ENCODE results near the gene INHA.

The INHA gene

DNA sequence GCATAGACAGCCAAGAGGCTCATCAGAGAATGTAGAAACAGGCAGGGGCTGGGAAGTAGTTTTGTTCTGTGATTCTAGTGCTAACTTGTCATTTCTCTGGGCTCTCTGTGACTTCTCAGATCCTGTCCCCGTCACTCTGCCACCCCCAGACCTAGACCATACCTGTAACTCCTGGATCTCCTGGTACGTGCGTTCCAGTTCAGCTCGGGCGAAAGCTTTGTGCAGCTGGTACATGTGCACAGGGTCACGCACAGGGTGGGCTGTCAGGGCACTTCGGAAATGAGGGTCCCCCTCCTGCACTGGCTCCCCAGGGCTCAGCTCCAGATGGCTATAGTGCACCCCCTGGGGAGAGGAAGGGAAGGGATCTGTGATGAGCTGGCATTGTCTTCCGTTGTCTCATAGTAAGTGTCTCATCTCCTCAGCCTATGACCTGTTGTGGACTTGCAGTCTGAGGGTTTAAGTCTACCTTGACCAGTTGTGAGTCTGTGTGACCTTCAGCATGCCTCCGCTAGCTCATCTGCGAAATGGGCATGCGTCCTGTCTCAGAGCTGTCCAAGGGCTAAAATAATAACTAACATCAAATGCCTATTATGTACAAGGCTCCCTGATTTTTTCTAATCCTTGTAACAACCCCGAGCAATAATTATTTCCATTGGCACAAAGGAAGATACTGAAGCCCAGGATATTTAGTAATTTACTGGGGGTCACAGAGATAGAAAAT is 31.2 kb upstream of the INHA start:
- no peak for DNase-seq (ENCODE audit: low read depth, low spot score)

DNA sequence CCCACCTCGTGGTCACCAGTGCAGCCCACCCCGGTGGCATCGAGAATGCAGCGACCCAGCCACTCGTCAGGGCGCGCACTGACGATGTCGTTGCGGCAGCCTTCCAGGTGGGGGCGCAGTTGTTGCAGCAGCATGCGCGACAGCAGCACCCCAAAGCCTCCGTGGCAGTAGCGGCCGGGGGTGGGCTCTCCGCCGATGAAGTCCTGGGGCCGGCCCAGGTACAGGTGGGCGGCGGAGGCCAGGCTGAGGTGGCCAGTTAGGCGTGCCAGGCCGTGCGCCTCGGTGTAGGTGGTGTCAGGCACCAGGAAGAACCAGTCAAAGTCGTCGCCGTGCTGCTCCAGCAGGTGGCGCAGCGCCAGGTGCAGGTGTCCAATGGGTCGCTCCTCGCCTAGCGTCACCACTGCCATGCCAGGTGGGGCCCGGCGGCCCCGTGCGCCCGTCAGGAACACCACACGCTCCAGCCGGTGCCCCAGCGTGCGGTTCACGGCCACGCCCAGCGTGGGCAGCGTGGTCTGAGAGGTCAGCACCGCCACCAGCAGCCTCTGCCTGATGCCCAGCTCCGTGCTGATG is 30.4 kb upstream of the INHA start:
- no peak for DNase-seq (ENCODE audit: low read depth, low spot score)

DNA sequence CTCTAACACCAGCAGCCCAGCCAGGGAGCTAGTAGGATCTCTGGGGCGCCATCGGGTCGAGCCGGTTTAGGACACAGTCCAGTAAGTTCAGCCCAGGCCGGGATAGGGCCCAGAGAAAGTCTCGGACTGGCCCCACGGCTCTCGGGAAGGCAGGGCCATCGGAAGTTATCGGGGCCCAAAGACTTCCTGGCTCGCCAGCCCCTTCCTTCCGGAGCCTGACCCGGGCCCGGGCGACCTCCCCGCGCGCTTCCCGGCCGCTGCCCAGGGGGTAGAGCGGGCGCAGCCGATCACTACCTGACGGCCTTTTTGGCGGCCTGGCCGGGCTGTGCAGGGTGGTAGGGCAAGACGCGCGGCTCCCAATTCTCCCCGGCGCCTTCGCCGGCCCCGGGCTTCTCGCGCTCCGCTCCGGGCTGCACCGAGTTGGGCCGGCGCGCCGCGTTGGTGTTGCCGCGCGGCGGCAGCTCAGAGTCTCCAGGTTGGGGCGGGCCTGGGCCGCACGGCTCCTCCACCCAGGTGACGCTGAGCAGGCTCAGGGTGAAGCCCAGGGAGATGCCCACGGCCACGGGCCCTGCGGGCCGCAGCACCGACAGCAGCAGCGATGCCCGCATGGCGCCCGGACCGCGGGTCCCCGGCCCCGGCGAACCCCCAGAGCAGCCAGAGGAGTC is 29.0 kb upstream of the INHA start:
- DNase-seq (ENCODE audit: low read depth, low spot score) = no peak

DNA sequence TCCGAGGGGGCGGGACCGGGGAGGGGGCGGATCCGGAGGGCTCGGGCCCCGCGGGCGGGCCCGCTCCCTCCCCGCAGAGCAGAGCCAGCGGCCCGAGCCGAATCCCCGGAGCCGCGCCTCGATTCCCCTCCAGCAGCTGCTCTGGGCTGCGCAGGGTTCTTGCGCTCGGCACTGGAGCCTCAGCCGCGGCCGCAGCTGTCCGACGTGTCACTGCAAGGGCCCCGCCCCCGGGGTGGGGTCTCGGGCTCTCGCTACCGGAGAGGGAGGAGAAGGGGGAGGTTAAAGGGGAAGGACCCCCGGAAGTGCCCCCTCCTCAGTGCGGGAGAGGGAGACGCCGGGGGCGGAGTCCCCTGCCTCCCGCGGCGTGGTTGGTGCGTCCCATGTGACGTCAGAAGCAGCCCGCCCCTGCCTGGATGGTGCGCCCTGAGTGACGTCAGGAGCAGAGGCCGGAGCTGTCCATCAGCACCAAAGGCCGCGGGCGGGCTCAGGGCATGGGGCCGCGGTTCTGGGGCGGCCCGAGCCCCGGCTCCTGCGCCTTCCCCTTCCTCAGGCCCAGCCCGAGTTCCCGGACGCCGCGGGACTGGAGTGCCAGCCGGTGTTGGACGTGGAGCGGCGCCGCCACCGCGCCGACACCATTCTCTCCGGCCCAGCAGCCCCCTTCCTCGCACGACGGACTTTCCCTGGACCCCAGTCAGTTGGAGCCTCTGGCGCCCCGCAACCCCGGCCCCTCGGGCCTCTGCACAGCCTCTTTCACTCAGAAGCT is 28.3 kb upstream of the INHA start, which contains the start of the genes CHPF and TMEM198:
Gene CHPF, minus strand, starts transcription at position 214 of the 763 bp plus-strand sequence. CDS start 271 bp downstream, outside the sequence.
Gene TMEM198, plus strand, starts transcription at position 433 of the 763 bp plus-strand sequence. CDS start 700 bp downstream, outside the sequence.
- DNase-seq (ENCODE audit: low read depth, low spot score) = peak; percentile 94

DNA sequence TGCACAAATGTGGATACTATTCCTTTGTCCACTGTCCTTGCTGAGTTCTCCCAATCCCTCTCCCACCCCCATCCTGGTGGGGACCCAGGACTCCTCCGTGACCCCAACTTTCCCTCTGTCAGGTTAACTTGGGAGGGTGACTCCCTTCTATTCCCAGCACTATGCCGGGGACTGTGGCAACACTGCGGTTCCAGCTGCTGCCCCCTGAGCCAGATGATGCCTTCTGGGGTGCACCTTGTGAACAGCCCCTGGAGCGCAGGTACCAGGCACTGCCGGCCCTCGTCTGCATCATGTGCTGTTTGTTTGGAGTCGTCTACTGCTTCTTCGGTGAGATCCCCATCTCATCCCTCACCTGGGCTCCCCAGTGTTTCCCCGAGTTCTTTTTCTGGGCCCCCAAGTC is 27.5 kb upstream of the INHA start:
- no peak for DNase-seq (ENCODE audit: low read depth, low spot score)

DNA sequence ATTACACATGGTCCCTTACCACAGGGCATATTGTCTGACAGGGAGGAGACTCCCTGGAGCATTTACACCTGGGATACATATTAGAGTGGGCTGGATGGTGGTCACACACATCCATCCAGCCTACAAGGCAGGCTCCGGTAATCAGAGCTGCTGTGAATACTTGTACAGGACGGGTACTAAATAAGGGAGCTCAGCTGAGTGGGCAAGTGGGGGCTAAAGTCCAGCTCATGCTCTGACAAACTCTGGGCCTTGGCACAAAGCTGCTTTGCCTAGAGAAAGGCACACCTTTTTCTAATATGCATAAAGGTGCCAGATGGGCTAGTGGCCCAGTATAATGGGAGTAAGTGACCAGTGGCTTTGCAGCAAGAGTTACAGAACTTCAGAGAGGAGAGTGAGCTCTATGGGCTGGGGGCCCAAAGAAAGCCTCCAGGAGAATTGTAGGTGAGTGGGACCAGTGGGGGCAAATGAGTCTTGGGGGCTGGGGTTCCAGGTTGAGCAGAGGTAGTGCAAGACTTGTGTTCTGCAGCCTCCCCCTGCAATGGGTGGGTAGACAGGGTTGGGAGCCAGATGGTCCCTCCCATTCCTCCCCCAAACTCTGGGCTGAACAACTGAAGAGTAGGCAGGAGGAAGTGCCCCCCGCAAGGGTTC is 26.7 kb upstream of the INHA start:
- no peak for DNase-seq (ENCODE audit: low read depth, low spot score)

DNA sequence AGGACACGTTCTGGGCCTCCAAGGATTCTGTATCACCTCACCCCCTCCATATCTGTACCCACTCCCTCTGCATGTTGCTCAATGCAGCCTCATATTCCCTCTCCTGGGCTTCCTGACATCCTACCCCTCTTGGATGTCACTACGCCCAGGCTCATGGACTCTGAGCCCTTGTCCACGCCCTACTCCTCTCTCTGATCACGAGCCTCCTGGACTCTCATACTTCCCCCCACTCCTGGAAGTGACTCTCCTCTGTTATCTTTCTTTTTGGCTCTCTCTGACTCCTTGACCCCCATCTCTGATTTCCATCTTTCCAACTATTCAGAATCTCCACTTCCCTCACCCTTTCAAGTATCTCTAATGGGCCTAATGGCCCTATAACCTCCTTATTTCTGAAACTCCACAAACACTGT is 26.2 kb upstream of the INHA start:
- no peak for DNase-seq (ENCODE audit: low read depth, low spot score)

DNA sequence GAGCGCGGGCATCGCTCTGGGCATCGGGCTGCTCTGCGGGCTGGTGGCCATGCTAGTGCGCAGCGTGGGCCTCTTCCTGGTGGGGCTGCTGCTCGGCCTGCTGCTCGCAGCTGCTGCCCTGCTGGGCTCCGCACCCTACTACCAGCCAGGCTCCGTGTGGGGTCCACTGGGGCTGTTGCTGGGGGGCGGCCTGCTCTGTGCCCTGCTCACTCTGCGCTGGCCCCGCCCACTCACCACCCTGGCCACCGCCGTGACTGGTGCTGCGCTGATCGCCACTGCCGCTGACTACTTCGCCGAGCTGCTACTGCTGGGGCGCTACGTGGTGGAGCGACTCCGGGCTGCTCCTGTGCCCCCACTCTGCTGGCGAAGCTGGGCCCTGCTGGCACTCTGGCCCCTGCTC is 24.5 kb upstream of the INHA start:
- no peak for DNase-seq (ENCODE audit: low read depth, low spot score)

DNA sequence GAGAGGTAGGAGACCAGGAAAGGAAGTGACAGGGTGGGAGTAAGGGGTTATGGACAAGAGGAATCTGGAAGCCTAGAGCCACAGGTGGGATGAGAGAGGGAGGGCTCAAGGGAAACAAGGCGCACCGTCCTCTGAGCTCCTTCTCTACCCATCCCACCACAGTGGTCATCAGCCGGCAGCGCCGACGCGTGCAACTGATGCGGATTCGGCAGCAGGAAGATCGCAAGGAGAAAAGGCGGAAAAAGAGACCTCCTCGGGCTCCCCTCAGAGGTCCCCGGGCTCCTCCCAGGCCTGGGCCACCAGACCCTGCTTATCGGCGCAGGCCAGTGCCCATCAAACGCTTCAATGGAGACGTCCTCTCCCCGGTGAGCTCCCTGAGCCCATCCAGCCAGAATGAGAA is 23.1 kb upstream of the INHA start:
- no peak for DNase-seq (ENCODE audit: low read depth, low spot score)

DNA sequence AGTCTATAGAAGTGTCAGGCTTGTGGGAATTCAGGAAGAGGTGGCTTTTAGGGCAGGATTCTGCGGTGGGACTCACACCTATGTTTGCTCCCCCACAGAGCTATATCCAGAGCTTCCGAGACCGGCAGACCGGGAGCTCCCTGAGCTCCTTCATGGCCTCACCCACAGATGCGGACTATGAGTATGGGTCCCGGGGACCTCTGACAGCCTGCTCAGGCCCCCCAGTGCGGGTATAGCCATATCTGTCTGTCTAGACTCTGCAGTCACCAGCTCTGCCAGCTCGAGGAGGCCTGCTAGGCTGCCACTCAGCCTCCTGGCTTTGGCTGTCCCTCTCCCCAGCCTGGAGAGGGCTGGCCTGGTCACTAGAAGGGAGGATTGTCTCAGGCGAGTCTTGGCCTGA is 22.5 kb upstream of the INHA start:
- no peak for DNase-seq (ENCODE audit: low read depth, low spot score)

DNA sequence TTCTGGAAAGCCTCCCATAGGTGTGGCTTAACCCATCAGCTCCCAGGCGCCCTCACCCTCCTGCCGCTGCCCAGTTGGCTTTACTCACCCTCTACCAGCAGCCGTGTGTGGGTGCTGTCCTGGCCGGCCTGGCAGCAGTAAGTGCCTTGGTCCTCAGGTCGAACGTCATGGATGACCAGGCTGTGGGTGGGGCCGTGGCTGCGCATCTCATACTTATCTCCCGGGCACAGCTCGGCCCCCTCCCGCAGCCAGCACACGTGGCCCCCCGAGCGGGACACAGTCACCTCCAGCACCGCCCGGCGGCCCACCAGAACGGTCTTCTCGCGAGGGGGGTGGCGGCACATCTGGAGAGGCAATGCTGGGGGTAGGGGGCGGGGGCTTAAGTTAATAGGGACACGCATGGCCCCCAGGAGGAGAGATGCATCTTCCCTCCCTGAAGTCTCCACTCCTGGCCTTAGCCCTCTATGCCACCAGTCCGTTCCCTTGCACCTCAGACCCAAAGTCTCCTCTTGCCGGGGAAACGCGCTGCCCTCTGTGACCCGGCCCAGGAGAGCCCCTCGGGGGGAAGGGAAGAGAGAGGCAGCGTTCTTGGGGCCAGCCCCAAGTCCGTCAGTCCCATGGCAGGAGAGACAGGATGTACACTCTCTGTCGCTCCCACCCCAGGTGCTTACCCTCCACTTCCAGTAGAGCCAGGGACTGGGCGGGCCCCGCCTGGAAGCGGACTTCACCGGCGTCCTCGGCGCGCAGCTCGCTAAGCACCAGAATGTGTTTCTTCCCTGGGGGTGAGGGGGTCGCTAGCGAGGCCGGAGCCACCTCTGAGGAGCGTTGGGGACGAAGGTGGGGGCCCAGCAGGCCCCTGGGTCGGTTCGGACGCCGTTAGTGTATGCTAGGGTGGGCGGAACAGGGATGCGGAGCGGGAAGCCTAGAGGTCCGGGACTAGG is 20.4 kb upstream of the INHA start:
- no peak for DNase-seq (ENCODE audit: low read depth, low spot score)

DNA sequence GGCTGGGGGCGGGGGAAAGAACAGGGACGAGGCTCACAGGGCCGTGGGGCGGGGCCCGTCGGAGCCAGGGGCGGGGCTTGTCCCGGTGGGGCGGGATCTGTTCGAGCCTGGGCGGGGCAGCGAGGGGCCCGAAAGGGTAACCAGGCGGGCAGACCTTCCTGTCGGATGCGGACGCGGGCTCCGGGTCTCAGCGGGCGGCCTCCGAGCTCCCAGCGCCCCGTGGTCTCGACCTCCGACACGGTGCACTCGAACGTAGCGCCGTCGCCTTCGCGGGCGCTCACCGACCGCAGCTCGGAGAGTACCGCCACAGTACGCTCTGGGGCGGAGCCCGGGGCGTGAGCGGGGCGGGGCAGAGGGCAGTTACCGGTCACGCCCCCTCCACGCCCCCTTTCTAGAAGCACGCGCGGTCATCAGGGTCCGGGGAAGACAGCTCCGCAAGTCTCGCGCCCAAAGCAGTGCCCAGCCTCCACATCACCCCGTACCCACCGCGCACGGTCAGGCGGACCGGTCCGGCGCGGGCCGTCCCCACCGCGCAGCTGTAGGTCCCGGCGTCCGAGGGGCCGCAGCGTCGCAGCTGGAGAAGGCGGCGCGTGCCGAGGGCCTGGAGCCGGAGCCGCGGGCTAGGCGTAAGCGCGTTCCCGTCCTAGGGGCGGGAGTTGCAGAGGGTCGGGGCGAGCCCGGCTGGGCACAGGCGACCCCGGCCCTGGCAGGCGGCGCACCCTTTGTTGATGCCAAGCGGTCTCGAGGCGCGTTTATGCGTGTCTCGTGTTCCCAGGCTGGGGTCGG is 19.5 kb upstream of the INHA start:
- DNase-seq (ENCODE audit: low read depth, low spot score) = peak; percentile 46

DNA sequence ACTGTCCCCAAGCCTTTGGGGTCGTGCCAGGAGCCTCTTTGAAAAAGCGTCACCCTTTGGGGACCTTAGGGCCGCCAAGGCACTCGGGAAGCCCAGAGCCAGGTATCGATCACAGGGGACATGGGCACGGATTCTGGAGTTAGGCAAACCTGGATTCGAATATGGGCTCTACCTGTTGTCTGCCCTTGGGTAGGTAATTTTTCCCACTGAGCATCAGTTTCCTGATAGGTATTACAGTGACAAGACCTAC is 19.0 kb upstream of the INHA start:
- no peak for DNase-seq (ENCODE audit: low read depth, low spot score)

DNA sequence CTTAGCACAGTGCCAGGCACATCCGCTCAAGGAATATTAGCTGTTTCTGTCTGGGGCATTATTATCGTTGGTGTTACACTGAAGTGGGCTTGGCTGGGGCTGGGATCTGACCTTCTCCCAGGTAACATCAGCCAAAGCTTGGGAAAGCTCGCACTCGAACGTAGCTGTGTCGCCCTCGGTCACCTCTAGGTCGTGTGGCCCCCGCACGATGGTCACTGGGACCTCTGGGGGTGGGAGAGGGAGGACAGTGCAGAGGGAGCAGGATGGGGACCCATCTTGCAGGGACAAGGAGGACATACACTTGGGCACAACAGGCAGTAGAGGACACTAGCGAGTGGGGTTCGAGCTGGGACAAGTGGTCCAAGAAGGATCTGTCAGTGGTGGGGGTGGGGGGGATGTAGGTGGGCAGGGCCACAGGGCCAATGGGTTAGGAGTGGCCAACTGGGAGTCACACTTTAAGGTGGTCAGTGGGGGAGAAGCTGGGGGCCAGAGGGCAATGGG is 18.6 kb upstream of the INHA start:
- no peak for DNase-seq (ENCODE audit: low read depth, low spot score)

DNA sequence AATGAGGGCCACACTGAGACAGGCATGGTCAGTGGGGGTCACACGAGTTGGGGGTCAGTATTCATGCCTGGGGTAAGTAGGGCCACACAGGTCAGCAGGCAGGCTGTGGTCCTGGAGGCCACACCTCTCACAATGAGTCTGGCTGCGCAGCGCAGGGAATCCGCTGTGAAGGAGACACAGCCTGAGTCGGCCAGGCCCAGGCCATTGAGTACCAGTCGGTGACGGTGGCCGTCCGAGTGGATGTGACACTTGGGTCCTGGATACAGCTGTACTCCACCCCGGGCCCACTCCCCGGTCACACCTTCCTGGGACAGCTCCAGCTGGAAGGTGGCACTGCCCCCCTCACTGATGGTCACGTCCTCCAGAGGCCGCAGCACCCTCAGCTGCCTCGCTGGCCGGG is 17.8 kb upstream of the INHA start:
- DNase-seq (ENCODE audit: low read depth, low spot score) = no peak

DNA sequence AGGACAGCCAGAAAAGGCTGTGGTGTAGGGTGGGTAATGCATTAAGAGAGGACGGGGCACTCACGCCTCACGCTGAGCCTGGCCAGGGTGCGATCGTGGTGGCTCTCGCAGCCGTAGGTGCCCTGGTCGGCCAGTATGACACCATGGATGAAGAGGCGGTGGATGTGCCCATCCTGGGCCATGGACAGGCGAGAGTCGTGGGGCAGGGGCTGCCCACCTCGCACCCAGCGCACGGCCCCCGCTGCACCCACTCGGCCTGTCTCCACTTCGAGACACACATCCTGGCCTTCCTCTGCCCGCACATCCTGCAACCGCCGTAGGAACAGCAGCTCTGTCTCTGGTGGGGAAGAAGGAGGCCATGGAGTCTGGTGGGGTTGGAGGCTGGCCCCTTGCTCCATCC is 16.2 kb upstream of the INHA start:
- no peak for DNase-seq (ENCODE audit: low read depth, low spot score)

DNA sequence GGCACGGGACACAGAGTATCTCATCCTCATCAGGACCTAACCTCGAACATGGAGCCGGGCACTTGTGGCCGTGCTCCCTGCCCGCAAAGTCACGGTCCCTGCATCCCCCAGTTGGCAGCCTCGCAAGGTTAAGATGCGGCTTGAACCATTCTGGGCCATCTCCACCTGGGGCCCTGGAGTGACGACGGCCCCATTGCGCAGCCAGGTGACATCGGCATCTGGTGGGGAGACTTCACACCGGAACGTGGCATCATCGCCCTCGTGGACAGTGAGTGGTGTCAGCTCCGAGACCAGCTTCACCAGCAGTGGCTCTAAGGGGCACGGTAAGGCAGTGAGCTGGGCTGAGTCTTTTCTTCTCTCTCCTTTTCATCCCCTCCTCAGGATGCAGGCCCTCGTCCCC is 15.7 kb upstream of the INHA start:
- no peak for DNase-seq (ENCODE audit: low read depth, low spot score)

DNA sequence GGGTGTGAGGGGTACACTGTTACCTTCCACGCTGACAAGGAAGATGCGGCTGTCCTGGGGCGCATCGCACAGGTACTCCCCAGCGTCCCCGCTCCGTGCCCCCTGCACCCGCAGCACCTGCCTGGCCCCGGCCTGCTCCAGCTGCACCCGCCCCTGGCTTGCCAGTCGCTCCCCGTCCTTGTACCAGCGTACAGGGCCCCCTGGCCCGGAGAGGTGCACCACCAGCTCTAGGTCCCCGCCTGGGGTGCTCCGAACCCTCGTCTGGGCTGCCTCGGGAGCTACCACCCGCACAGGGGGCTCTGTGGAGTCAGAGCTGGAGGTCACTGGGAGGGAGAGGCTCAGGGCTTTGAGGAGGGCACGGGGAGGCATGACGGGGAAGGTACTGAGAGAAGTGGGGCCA is 14.8 kb upstream of the INHA start:
- DNase-seq (ENCODE audit: low read depth, low spot score) = no peak

DNA sequence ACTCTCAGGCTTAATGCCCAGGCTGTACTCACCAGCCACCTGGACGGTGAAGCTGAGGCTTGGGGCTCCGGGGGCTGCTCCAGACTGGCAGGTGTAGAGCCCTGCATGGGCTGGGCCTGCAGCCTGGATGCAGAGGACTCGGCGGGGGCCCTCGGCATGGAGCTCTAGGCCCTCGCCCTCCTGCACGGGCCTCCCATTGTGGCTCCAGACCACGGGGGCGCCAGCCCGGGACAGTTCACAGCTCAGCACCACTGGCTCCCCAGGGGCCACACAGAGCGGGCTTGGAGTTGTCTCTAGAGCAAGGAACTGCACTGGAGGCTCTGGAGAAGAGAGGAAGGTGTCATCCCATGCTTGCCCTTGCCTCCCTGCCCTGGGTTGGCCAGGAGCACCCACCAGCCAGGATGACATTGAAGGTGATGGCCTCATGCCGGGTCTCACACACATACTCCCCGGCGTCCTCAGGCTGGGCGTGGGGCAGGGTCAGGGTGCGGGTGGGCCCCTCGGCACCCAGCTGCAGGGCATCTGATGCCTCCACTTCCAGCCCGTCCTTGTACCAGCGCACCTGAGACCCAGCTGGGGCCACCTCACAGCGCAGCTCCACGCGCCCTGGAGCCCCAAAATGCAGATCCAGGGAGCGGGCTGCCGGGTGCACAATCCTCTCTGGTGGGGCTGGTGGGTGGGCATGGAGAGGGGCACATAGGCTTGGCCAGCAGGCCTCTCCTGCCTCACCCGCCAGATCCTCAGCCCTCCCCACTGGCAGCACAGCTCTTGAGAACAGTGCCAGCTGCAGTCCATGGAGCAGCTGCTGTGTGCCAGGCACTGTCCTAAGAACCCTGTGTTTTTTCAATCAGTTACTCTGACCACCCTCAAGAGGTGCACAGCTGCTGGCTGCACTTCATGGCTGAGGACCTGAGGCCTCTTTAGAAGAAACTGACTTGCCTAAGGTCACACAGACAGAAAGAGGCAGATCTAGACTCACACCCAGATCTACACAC is 14.0 kb upstream of the INHA start:
- no peak for DNase-seq (ENCODE audit: low read depth, low spot score)
